PC-3 (cell line): ENCODE measurements around the gene NXPH2. TPM values are rescaled to one million over a fixed set of nuclear protein-coding genes. Genes with fewer than 3 reads are reported as not detected.

ENCODE experiments used
- ATAC-seq: fragments of 200-7000 bp; cut with Tn5 transposase; 2 replicates; pipeline ENCODE4 v1.9.1; 2020; ENCODE audit warnings: mild to moderate bottlenecking, moderate library complexity
- BruUV-seq: library from RNA; stranded (reverse); fragments of 400-500 nt; replicated peaks from 2 replicates; lab custom pipeline; 2021; lab: Mats Ljungman, UMichigan
- CTCF ChIA-PET: fragments of 300-600 bp; sonication (Branson Sonifier 250); formaldehyde crosslinking; loops from one replicate; lab custom pipeline; 2022; ENCODE audit warnings: antibody characterized with exemption; lab: Charles Lee
- POLR2A ChIA-PET: fragments of 300-600 bp; sonication (Branson Sonifier 250); formaldehyde crosslinking; loops from one replicate; lab custom pipeline; 2022; ENCODE audit warnings: antibody characterized with exemption; ENCODE audit not compliant: unreplicated experiment; lab: Charles Lee
- DNase-seq: peaks from one replicate; pipeline ENCODE4 v3.0.0-alpha.2; 2015
- H2AFZ ChIP-seq: fragments of 300-600 bp; sonication (generic); 2 replicates; pipeline ENCODE4 v1.6.0; 2016; ENCODE audit warnings: antibody characterized with exemption, low read length
- H3F3A ChIP-seq: fragments of 300-600 bp; sonication (generic); one replicate; pipeline ENCODE4 v1.6.0; 2017; ENCODE audit warnings: antibody characterized with exemption, low read length, control low read depth, mild to moderate bottlenecking; ENCODE audit not compliant: unreplicated experiment
- H3K27ac ChIP-seq: fragments of 300-600 bp; sonication (generic); 2 replicates; pipeline ENCODE4 v1.5.1; 2016; ENCODE audit warnings: mild to moderate bottlenecking, low read length
- H3K27me3 ChIP-seq: fragments of 300-600 bp; sonication (generic); 2 replicates; pipeline ENCODE4 v1.6.1; 2016; ENCODE audit warnings: low read length, mixed read lengths
- H3K36me3 ChIP-seq: fragments of 300-600 bp; sonication (generic); 2 replicates; pipeline ENCODE4 v1.6.1; 2016; ENCODE audit warnings: low read depth, mixed run types, low read length, mixed read lengths
- H3K4me1 ChIP-seq: fragments of 300-600 bp; sonication (generic); 2 replicates; pipeline ENCODE4 v1.5.1; 2016; ENCODE audit warnings: low read length; ENCODE audit not compliant: insufficient read depth
- H3K4me2 ChIP-seq: fragments of 300-600 bp; sonication (generic); 2 replicates; pipeline ENCODE4 v1.6.0; 2016; ENCODE audit warnings: low read length
- H3K4me3 ChIP-seq: fragments of 300-600 bp; sonication (generic); 2 replicates; pipeline ENCODE4 v1.5.1; 2016; ENCODE audit warnings: mild to moderate bottlenecking, low read length, mixed read lengths
- H3K79me2 ChIP-seq: fragments of 300-600 bp; sonication (generic); 2 replicates; pipeline ENCODE4 v1.6.1; 2017; ENCODE audit warnings: low read length, mixed read lengths
- H3K9ac ChIP-seq: fragments of 300-600 bp; sonication (generic); 2 replicates; pipeline ENCODE4 v1.6.0; 2016; ENCODE audit warnings: mild to moderate bottlenecking, low read length
- H3K9me2 ChIP-seq: fragments of 300-600 bp; sonication (generic); replicated peaks from 2 replicates; pipeline ENCODE4 v1.6.1; 2016; ENCODE audit warnings: mixed run types, low read length, mixed read lengths
- H3K9me3 ChIP-seq: fragments of 300-600 bp; sonication (generic); 2 replicates; pipeline ENCODE4 v1.6.1; 2016; ENCODE audit warnings: low read length, mixed read lengths
- H4K20me1 ChIP-seq: fragments of 300-600 bp; sonication (generic); 2 replicates; pipeline ENCODE4 v1.6.1; 2016; ENCODE audit warnings: low read length, mixed read lengths
- EZH2 ChIP-seq: fragments of 300-600 bp; sonication (generic); IDR thresholded peaks from one replicate; pipeline ENCODE4 v1.6.1; 2017; ENCODE audit warnings: antibody characterized with exemption, mild to moderate bottlenecking, low read length; ENCODE audit not compliant: unreplicated experiment
- EZH2phosphoT487 ChIP-seq: fragments of 300-600 bp; sonication (generic); IDR thresholded peaks from 2 replicates; pipeline ENCODE4 v1.6.1; 2018; ENCODE audit warnings: mild to moderate bottlenecking, antibody characterized with exemption, low read length, borderline replicate concordance
- intact Hi-C: fragments of 100-400 bp; cut with micrococcal nuclease; formaldehyde crosslinking; loops from 2 replicates; pipeline ENCODE4 v1.9.0; 2023
- total RNA-seq: library from RNA; depleted of rRNA; stranded (reverse); fragments of >200 nt; gene quantifications from 2 replicates; pipeline ENCODE4 v1.2.3, GENCODE V29; 2014

The NXPH2 gene
- total RNA-seq, 1 experiment from 2014 or later: not detected

GRCh38 chr2:138620431-138620830, 159.8 kb downstream of the NXPH2 start:
- ATAC-seq: no peak
- no peak for DNase-seq
- Histone ChIP-seq H2AFZ (no peak overlapping the region), H3K9me3 (no peaks in the 10 kb centered on the region), H3K4me2 (no peak overlapping the region), H3K36me3 (no peaks in the 10 kb centered on the region), H3F3A (no peaks in the 10 kb centered on the region), H3K27me3 (no peaks in the 10 kb centered on the region), H3K79me2 (no peaks in the 10 kb centered on the region), H3K4me1 (no peaks in the 10 kb centered on the region), H3K9me2 (no peaks in the 10 kb centered on the region), H3K27ac (no peak overlapping the region), H4K20me1 (no peaks in the 10 kb centered on the region), H3K4me3 (no peak overlapping the region), H3K9ac (no peak overlapping the region)
- ChIA-PET POLR2A (no interaction called here), CTCF (no interaction called here)
- no TSS peak for BruUV-seq
- TF ChIP-seq EZH2phosphoT487 (no peak), EZH2 (no peak)
- intact Hi-C loops: no loop called here
